Panc1 (cell line): Measurements from ENCODE around the gene WDR7. TPM values are rescaled to one million over a fixed set of nuclear protein-coding genes. Genes with fewer than 3 reads are reported as not detected.

Experiments
- ATAC-seq: fragments of 200-7000 bp; cut with Tn5 transposase; 2 replicates; pipeline ENCODE4 v1.9.1; 2020; ENCODE audit warnings: mild to moderate bottlenecking, moderate library complexity
- BruUV-seq: library from RNA; stranded (reverse); fragments of 400-500 nt; replicated peaks from 2 replicates; lab custom pipeline; 2021; lab: Mats Ljungman, UMichigan
- CTCF ChIA-PET: fragments of 300-600 bp; sonication (Branson Sonifier 250); formaldehyde crosslinking; loops from one replicate; lab custom pipeline; 2022; ENCODE audit warnings: antibody characterized with exemption; lab: Charles Lee
- POLR2A ChIA-PET: fragments of 300-600 bp; sonication (Branson Sonifier 250); formaldehyde crosslinking; loops from one replicate; lab custom pipeline; 2022; ENCODE audit warnings: antibody characterized with exemption; lab: Charles Lee
- DNase-seq: peaks from one replicate; pipeline ENCODE4 v3.0.0-alpha.2; 2010; ENCODE audit warnings: low read depth, low spot score
- H3K27ac ChIP-seq: 2 replicates; pipeline ENCODE4 v1.5.1; 2011; ENCODE audit warnings: mild to moderate bottlenecking, low read length, inconsistent platforms
- H3K27me3 ChIP-seq: fragments of 200-500 bp; sonication (Bioruptor generic); 2 replicates; pipeline ENCODE4 v1.6.0; 2014; ENCODE audit warnings: low read length, inconsistent platforms; ENCODE audit not compliant: control insufficient read depth, insufficient read depth
- H3K36me3 ChIP-seq: fragments of 200-500 bp; sonication (Bioruptor generic); 2 replicates; pipeline ENCODE4 v1.5.1; 2014; ENCODE audit warnings: inconsistent platforms, mild to moderate bottlenecking, low read length, moderate library complexity; ENCODE audit not compliant: control insufficient read depth, insufficient read depth
- H3K4me1 ChIP-seq: 2 replicates; pipeline ENCODE4 v1.5.1; 2011; ENCODE audit warnings: inconsistent platforms, mild to moderate bottlenecking, low read length, moderate library complexity; ENCODE audit not compliant: control insufficient read depth, insufficient read depth
- H3K4me3 ChIP-seq, 2 experiments: 2 replicates each; pipeline ENCODE4 v1.5.1; 2011 to 2012; ENCODE audit warnings: low read depth in 2 of 2, low read length in 2 of 2, mild to moderate bottlenecking in 2 of 2, inconsistent platforms in 1 of 2, moderate library complexity in 1 of 2
- H3K9me3 ChIP-seq: fragments of 200-500 bp; sonication (Bioruptor generic); 2 replicates; pipeline ENCODE4 v1.5.1; 2014; ENCODE audit warnings: low read depth, mild to moderate bottlenecking, inconsistent platforms, low read length, moderate library complexity; ENCODE audit not compliant: control insufficient read depth, insufficient read depth
- POLR2AphosphoS5 ChIP-seq: IDR thresholded peaks from 2 replicates; pipeline ENCODE4 v1.6.1; 2012; ENCODE audit warnings: mild to moderate bottlenecking, low read depth, low read length, moderate library complexity
- SIN3A ChIP-seq: IDR thresholded peaks from 2 replicates; pipeline ENCODE4 v1.6.1; 2012; ENCODE audit warnings: low read depth, mild to moderate bottlenecking, low read length, moderate library complexity, borderline replicate concordance; ENCODE audit not compliant: insufficient read depth
- TCF7L2 ChIP-seq: IDR thresholded peaks from 2 replicates; pipeline ENCODE4 v1.6.1; 2011; ENCODE audit warnings: mild to moderate bottlenecking, low read depth, low read length, inconsistent platforms
- in situ Hi-C: cut with HindIII; loops from 2 replicates; pipeline ENCODE4 v1.10.0; 2016; ENCODE audit warnings: low sequenced_read_pairs, low pct_unique_long_range_greater_than_20kb
- intact Hi-C: fragments of 100-400 bp; cut with micrococcal nuclease; formaldehyde crosslinking; loops from one replicate; pipeline ENCODE4 v1.10.0; 2022; ENCODE audit not compliant: unreplicated experiment
- total RNA-seq: library from RNA; stranded (reverse); gene quantifications from one replicate; pipeline ENCODE4 v1.2.1, GENCODE V29; 2021; ENCODE audit not compliant: unreplicated experiment
- TF ChIP-seq, protein P1 (sequence below): fragments of 450-650 bp; IDR thresholded peaks from 2 replicates; pipeline ENCODE4 v1.5.1; 2017; ENCODE audit warnings: mild to moderate bottlenecking
- TF ChIP-seq, protein P2 (sequence below), 2 experiments: IDR thresholded peaks; 2 replicates each; pipeline ENCODE4 v1.6.1; 2011 to 2012; ENCODE audit warnings: low read depth in 2 of 2, control low read depth in 1 of 2, low read length in 1 of 2, mild to moderate bottlenecking in 1 of 2, moderate library complexity in 1 of 2; ENCODE audit not compliant: insufficient read depth in 1 of 2

WDR7 gene
- total RNA-seq, 1 experiment from 2014 or later: 12.3 TPM

DNA sequence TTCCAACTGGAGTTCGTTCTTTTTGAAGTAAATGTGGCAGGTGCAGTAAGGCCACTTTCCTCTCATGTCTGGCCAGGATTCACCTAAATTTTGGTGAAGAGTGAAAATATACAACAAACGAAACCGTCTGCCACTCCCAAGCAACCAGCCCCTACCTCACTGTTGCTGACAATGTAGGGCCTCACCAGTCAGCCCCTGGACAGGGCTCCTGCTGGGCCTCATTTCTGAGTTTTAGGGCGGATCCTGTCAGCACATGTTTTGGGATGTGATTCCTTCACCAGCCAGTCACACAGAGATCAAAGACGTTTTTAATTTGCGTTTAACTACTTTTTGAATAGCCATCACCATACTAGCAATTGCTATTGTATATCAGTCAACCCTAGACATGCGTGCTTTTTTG lies 185.0 kb downstream of the WDR7 start:
- ATAC-seq (no peak), DNase-seq (no peak)
- no TSS peak for BruUV-seq
- in situ Hi-C loops: no loop called here
- TF ChIP-seq, protein P1, sequence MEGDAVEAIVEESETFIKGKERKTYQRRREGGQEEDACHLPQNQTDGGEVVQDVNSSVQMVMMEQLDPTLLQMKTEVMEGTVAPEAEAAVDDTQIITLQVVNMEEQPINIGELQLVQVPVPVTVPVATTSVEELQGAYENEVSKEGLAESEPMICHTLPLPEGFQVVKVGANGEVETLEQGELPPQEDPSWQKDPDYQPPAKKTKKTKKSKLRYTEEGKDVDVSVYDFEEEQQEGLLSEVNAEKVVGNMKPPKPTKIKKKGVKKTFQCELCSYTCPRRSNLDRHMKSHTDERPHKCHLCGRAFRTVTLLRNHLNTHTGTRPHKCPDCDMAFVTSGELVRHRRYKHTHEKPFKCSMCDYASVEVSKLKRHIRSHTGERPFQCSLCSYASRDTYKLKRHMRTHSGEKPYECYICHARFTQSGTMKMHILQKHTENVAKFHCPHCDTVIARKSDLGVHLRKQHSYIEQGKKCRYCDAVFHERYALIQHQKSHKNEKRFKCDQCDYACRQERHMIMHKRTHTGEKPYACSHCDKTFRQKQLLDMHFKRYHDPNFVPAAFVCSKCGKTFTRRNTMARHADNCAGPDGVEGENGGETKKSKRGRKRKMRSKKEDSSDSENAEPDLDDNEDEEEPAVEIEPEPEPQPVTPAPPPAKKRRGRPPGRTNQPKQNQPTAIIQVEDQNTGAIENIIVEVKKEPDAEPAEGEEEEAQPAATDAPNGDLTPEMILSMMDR: no peak
- TF ChIP-seq POLR2AphosphoS5 (no peak), SIN3A (no peak), TCF7L2 (no peak)
- TF ChIP-seq, protein P2, sequence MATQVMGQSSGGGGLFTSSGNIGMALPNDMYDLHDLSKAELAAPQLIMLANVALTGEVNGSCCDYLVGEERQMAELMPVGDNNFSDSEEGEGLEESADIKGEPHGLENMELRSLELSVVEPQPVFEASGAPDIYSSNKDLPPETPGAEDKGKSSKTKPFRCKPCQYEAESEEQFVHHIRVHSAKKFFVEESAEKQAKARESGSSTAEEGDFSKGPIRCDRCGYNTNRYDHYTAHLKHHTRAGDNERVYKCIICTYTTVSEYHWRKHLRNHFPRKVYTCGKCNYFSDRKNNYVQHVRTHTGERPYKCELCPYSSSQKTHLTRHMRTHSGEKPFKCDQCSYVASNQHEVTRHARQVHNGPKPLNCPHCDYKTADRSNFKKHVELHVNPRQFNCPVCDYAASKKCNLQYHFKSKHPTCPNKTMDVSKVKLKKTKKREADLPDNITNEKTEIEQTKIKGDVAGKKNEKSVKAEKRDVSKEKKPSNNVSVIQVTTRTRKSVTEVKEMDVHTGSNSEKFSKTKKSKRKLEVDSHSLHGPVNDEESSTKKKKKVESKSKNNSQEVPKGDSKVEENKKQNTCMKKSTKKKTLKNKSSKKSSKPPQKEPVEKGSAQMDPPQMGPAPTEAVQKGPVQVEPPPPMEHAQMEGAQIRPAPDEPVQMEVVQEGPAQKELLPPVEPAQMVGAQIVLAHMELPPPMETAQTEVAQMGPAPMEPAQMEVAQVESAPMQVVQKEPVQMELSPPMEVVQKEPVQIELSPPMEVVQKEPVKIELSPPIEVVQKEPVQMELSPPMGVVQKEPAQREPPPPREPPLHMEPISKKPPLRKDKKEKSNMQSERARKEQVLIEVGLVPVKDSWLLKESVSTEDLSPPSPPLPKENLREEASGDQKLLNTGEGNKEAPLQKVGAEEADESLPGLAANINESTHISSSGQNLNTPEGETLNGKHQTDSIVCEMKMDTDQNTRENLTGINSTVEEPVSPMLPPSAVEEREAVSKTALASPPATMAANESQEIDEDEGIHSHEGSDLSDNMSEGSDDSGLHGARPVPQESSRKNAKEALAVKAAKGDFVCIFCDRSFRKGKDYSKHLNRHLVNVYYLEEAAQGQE (IDR thresholded peaks at IDR 0.05; ENCODE audit: insufficient read depth in 1 of 2, low read depth in 2 of 2, low read length in 1 of 2): no peak
- Histone ChIP-seq H3K36me3 (no peaks in the 10 kb centered on the region), H3K27me3 (no peaks in the 10 kb centered on the region), H3K4me1 (no peaks in the 10 kb centered on the region), H3K9me3 (no peaks in the 10 kb centered on the region), H3K27ac (no peak overlapping the region), H3K4me3 (no peak overlapping the region)
- ChIA-PET CTCF (no interaction called here), POLR2A (no interaction called here)
- intact Hi-C loops: no loop called here

DNA sequence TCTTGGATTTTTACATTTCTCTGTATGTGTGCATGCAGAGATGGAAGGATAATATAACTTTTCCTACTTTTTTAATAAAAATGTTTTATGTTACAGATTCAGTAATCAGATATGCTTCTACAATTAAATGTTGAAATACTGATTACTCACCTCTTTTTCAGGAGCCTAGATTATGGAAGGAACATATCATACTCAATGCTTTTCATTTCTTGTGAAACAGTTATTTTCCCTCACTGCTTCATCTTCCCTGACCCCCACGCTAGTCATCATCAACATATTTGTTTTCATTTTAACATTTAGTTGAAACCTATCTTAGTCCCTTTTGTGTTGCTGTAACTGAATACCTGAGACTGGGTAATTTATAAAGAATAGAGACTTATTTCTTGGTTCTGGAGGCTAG lies 190.7 kb downstream of the WDR7 start:
- no peak overlapping the region for H3K4me3 ChIP-seq
- in situ Hi-C loops: no loop called here
- H3K4me1 ChIP-seq: no peaks in the 10 kb centered on the region
- TF ChIP-seq SIN3A (no peak), TCF7L2 (no peak), POLR2AphosphoS5 (no peak)
- TF ChIP-seq, protein P1: no peak
- TF ChIP-seq, protein P2 (IDR thresholded peaks at IDR 0.05; ENCODE audit: insufficient read depth in 1 of 2, low read depth in 2 of 2, low read length in 1 of 2): no peak
- intact Hi-C loops: no loop called here
- H3K27me3 ChIP-seq: no peaks in the 10 kb centered on the region
- H3K9me3 ChIP-seq: no peaks in the 10 kb centered on the region
- POLR2A ChIA-PET: no interaction called here
- no TSS peak for BruUV-seq
- H3K27ac ChIP-seq: no peak overlapping the region
- no peaks in the 10 kb centered on the region for H3K36me3 ChIP-seq
- ATAC-seq (no peak), DNase-seq (no peak)
- CTCF ChIA-PET: no interaction called here
